ENCODE data around the gene TRPV5. TPM values are rescaled to one million over a fixed set of nuclear protein-coding genes. Genes with fewer than 3 reads are reported as not detected.

The TRPV5 gene
- total and polyA plus RNA-seq, 2 donors (not counting 3 experiments of a cell fraction or from before 2014, with no cell fraction given), result not detected

GRCh38 chr7:142908290-142908689 lies 25.3 kb downstream of the TRPV5 start:
- CTCF ChIA-PET, result no interaction called here
- intact Hi-C loops (cut with micrococcal nuclease), result no loop called here

More at GRCh38 chr7:142908290-142908689, 25.3 kb downstream of the TRPV5 start:
- no peak overlapping the region for H3K27ac ChIP-seq (ENCODE audit: insufficient read depth, low read depth, low read length)
- no TSS peak for BruUV-seq (replicated peaks)
- no peaks in the 10 kb centered on the region for H3K9me1 ChIP-seq (replicated peaks; ENCODE audit: control insufficient read depth, extremely low read depth, insufficient read depth, low read length)
- H2AFZ ChIP-seq (ENCODE audit: low read depth, low read length), result no peak overlapping the region
- no peaks in the 10 kb centered on the region for H3K79me2 ChIP-seq (ENCODE audit: control insufficient read depth, insufficient read depth, low read length)
- H3K36me3 ChIP-seq (ENCODE audit: control insufficient read depth in 2 of 2, extremely low read depth in 1 of 2, insufficient read depth in 2 of 2, low read length in 2 of 2), result no peaks in the 10 kb centered on the region
- POLR2A ChIA-PET, result no interaction called here
- dilution Hi-C loops (cut with MboI; ENCODE audit: extremely low pct_ligation_motif_present, low sequenced_read_pairs), result no loop called here
- TF ChIP-seq MAX (IDR thresholded peaks at IDR 0.05; ENCODE audit: insufficient read depth, insufficient read length) (no peak), POLR2A (IDR thresholded peaks at IDR 0.05; ENCODE audit: low read depth, low read length) (no peak), EZH2 (IDR thresholded peaks at IDR 0.05; ENCODE audit: borderline replicate concordance, low read depth, low read length, severe bottlenecking) (no peak), FOS (IDR thresholded peaks at IDR 0.05; ENCODE audit: borderline replicate concordance, insufficient read depth, low read length) (no peak), POLR2AphosphoS5 (IDR thresholded peaks at IDR 0.05; ENCODE audit: insufficient read depth, low read depth, low read length) (no peak), MYC (IDR thresholded peaks at IDR 0.05; ENCODE audit: low read depth, low read length) (no peak), JUN (IDR thresholded peaks at IDR 0.05; ENCODE audit: borderline replicate concordance, insufficient read depth, insufficient read length, low read depth) (no peak), GATA2 (IDR thresholded peaks at IDR 0.05; ENCODE audit: insufficient read depth, insufficient read length, low read depth, low read length) (no peak)
- TF ChIP-seq, protein P1, sequence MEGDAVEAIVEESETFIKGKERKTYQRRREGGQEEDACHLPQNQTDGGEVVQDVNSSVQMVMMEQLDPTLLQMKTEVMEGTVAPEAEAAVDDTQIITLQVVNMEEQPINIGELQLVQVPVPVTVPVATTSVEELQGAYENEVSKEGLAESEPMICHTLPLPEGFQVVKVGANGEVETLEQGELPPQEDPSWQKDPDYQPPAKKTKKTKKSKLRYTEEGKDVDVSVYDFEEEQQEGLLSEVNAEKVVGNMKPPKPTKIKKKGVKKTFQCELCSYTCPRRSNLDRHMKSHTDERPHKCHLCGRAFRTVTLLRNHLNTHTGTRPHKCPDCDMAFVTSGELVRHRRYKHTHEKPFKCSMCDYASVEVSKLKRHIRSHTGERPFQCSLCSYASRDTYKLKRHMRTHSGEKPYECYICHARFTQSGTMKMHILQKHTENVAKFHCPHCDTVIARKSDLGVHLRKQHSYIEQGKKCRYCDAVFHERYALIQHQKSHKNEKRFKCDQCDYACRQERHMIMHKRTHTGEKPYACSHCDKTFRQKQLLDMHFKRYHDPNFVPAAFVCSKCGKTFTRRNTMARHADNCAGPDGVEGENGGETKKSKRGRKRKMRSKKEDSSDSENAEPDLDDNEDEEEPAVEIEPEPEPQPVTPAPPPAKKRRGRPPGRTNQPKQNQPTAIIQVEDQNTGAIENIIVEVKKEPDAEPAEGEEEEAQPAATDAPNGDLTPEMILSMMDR (IDR thresholded peaks at IDR 0.05; ENCODE audit: extremely low read depth in 1 of 2, insufficient read depth in 1 of 2, low read depth in 1 of 2, low read length in 2 of 2), result no peak
- H3K9ac ChIP-seq (replicated peaks; ENCODE audit: extremely low read depth, insufficient read depth, low read length), result no peak overlapping the region
- H3K4me2 ChIP-seq (ENCODE audit: insufficient read depth, low read length), result no peak overlapping the region
- H4K20me1 ChIP-seq (replicated peaks; ENCODE audit: control insufficient read depth, extremely low read depth, insufficient read depth, low read length), result no peaks in the 10 kb centered on the region
- DNase-seq (ENCODE audit: low read depth, low spot score), result no peak
- no peak overlapping the region for H3K4me3 ChIP-seq (replicated peaks in 1 of 3; ENCODE audit: insufficient read depth in 1 of 3, low read depth in 1 of 3, low read length in 3 of 3)
- no peaks in the 10 kb centered on the region for H3K4me1 ChIP-seq (ENCODE audit: control insufficient read depth, extremely low read depth, insufficient read depth, low read length)
- FAIRE-seq, result no peak
- no peaks in the 10 kb centered on the region for H3K27me3 ChIP-seq (ENCODE audit: control insufficient read depth in 2 of 2, insufficient read depth in 2 of 2, low read length in 2 of 2)
- no peaks in the 10 kb centered on the region for H3K9me3 ChIP-seq (replicated peaks; ENCODE audit: control insufficient read depth, insufficient read depth, low read length)
